GM19468 (cell line): ENCODE data around the gene JHY.

Source experiments
- ATAC-seq: cut with Tn5 transposase; IDR thresholded peaks from one replicate; pipeline ENCODE4 v1.9.1; 2021; ENCODE audit warnings: mild to moderate bottlenecking, moderate library complexity, moderate number of reproducible peaks; ENCODE audit not compliant: unreplicated experiment; ENCODE audit errors: extremely low read depth

JHY gene

DNA sequence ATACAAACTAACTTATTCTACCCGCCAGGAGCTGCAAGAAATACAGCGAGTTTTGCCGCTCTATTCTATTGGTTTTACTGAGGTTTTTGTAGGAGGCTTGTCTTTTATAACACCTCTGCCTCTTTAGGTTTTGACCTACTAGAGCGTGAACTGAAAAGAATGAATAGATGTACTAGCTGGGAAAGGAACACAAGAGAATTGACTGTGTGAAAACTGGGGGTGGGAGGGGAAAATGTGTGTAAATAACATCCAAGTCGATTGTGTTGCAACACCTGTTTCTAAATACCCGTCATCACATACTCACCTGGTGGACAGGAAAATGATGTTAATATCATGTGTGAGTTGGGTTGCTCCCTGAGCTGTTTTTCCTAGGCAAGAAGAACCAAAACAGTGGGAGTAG is 12.9 kb upstream of the JHY start:
- no peak for ATAC-seq

DNA sequence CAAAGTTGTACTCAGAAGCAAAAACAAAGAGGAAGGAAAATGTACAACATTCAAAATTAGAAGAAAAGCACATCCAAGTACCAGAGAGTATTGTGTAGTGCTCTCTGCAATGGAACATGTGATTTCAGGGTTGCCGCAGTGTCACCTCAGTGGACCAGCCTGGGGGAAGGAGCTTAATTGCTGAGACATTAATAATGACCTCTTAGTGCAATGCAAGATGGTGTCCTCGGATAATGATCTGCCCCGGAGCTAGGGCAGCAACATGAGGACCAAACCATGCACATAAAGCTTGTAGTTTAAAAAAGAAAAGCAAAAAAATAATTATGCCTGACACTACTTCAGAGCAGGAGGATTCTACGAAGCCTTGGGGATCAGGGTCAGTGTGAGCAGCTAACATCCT is 11.3 kb upstream of the JHY start:
- ATAC-seq: no peak

DNA sequence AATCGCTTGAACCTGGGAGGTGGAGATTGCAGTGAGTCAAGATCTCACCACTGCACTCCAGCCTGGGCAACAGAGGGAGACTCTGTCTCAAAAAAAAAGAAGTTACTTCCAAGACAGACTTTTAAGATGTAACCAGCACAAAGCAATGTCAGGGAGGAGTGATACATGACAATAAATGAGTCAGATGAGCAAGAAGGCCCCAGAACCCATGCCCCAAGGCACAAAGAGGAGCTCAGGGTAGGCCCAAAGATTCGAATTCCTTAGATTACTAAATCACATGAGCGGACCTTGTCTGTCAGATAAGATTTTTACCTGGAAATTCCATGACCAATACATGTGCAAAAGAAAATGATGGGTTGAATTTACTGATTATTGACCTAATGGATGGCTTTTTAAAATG is 10.5 kb upstream of the JHY start:
- no peak for ATAC-seq

DNA sequence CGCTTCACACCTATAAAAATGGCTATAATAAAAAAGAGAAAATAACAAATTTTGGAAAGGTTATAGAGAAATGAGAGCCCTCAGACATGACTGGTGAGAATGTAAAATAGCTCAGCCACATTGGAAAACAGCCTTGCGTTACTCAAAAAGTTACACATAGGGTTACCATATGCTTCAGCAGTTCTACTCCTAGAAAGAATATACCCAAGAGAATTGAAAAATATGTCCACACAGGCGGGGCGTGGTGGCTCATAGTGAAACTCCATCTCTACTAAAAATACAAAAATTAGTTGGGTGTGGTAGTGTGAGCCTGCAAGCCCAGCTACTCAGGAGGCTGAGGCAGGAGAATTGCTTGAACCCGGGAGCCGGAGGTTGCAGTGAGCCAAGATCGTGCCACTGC is 7.6 kb upstream of the JHY start:
- ATAC-seq: no peak

DNA sequence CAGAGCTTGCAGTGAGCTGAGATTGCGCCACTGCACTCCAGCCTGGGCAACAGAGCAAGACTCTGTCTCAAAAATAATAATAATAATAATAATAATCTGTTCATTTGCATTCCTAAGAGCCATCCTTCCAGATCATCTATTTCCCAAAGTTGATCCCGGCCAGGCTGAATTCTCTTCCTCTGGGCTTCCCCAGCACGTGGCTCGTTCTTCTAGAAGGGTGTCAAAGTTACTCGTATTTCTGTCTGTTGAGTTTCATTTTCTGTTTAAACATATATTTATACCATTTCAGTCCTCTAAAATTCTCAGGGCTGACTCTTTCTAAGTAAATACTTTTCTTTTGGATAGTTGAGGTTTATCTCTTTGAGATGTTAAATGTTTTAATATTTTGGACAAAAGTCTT is 4.8 kb upstream of the JHY start:
- ATAC-seq: no peak

DNA sequence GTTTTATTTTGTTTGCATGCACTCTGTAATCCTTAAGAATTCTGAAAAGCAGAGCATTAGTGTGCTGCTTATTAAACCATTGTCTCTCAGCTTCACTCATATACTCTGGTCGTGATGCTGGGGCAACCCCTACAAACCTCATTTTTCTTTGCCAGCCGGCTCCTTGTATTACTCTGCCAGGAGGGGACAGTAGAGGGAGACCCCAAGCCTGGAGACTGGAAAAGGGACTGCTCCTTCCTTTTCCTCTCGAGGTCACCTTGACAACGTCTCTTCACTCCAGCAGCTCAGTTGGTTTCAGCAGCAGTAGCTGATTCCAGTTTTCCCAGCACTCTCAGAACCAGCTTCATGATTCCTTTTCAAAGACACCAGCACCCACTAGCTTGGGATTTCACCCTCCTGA is 2.8 kb upstream of the JHY start:
- ATAC-seq: no peak

DNA sequence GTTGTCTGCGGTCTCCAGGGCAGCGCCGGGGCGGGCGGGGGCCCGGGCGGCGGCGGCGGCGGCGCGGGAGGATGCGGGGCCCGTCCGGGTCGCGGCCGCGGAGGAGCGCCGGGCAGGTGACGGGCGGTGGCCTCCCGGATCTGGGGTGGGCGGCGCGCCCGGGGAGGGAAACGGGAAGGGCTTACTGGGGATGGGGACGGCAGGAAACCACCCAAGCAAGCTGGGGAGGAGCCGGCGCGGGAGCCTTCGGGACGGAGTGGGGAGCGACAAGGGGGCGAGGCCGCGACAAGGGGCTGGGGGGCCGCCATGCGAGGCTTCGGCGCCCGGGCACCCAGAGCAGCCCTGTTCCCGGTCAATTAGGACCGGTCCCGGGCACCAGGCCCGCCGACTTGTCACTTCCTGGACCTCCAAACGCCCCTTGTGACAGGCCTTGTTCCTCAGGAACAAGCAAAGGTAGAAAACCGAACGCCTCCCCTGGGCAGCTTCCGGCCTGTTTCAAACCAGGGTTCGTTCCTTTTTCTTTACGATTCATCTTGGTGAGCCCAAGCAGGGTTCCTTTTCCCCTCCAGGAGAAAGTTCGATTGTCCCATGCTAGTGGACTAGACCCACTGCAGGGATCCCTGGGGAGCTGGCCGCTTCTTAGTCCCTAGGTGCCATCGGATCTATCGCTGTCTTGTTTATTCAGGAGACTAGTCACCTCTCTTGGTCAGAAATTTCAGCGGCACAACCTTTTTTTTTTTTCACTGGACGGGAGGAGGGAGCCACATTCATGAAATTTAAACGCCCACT is 492 bp downstream of the JHY start:
- no peak for ATAC-seq

DNA sequence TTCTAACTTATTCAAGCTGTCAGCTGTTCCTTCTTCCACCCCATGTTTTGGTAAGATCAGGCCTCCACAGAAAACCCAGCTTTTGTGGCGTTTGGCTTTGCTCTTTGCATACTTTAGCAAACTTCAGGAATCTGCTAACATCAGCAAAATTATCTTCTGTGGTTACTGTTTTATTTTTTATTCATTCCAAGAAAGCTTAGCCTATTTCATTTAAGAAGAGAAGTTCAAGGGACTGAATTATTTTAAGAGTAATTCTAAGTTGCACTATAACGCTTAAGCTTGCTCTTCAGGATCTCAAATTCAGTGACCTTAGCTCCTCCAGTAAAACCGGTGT is 1.1 kb downstream of the JHY start:
- no peak for ATAC-seq

DNA sequence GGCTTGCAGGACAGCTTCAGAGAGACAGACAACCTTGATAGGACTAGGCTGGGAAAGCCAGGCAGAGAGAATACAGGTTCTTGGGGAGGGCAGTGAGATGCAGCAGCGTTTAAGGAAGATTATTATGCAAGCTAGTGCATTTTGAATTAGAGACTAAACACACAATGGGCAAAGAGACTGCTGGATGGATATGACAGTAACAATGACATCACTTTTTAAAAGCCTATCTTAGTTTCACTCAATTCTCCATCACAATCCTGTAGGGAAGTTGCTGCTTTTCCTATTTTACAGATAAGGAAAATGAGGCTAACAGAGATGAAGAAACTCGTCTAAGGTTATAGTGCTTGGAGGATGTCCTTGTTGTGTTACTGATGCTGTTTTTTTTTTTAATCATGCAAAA is 5.6 kb downstream of the JHY start:
- no peak for ATAC-seq

DNA sequence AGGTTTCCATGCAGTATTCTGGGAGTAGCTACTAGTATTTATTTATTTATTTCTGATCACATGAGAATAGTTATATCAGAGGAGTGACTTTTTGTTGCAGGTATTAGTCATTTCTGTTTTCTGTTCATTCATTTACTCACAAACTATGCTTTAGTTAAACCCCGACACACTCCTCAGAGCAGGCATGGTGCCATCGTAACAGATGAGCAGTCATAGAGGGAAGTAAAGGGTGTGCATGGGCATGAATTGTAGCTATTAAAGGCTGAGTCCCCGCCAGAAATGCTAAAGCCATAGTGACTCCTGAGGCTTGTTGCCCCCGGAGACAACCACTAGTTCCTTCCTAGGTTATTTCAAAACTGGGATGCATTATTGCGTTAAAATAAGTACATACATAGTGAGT is 10.6 kb downstream of the JHY start:
- peak; percentile 58 for ATAC-seq

DNA sequence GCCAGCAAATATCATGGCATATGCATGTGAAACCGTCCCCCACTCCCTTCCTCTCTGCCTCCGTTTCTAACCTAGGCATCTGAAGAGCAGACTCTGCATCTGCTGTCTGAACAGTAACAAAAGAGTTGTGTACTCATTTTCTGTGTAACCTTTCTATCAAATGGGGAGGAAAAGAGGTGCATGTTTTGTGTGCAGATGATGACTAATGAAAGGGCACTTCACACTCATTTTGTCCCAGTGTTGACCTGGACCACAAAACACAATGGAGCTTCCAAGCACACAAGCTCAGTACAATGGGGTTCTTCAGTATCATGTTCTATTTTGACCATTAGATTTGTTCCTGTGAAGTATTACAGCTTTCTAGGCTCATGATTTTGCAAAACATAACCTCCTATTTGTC is 13.0 kb downstream of the JHY start:
- ATAC-seq: no peak

DNA sequence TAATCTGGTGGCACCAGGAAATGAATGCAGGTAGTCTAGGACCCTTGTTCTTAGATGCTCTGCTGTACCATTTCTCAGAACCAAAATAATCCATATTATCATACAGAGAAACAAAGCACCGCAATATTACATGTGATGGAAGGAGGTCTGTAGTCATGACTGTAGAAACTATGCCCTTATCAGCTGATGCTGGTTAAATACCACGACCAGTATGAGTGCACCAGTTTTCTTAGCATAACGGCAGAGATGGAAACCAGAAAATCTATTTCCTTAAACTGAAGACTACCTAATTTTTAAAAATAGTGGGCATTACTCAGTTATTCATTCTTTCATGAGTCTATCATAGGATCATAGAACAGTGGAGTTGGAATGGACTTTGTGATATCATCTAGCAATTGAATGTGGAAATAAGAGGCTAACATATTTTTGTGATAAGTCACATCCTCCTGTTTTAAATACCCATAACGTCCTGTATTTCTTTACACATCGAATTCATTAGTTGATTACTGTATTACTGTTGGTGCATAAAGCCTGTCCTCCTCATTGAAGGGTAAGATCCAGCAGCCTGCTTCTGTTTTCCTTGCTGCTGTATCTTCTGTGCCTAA is 15.1 kb downstream of the JHY start:
- no peak for ATAC-seq

DNA sequence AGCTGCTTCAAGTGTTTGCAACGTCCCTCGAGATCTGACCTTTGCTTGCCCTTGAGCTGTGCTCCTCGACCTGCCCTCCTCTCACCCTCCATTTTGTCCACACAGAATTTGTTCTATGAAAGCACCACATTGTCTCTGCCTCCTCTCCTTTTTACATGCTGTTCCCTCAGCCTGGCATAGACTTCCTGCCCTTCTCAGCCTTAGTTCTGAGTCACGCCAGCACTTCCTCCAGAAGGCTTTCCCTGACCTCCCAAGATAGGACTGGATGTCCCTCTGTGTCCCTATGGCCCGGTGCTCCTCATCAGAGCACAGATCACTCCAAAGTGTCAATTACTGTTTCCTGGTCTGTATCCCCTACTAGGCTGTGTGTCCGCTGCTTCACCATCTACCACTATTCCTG is 16.2 kb downstream of the JHY start:
- ATAC-seq: no peak

DNA sequence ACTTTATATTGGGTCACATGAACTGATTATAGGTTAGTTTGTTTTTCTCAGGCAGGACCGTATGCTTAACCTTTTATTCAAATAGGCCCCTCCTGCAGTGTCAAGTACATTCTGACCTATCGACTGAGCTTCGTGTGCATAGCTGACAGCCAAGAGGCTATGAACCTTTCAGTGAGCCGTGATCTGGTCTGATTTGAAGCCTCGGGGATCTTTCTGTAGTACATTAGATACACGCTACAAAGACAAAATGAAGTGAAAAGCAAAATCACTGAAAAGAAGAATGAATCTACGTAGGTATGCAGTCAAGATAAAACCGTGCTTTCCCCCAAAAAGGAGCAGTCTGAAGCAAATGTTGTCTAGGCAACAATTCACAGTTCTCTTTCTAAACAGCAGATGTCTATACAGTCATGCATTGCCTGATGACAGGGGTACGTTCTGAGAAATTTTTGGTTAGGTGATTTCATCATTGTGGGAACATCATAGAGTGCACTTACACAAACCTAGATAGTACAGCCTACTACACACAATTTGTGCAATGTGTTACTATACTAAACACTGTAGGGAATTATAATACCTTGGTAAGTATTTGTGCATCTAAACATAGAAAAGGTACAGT is 18.1 kb downstream of the JHY start:
- no peak for ATAC-seq

DNA sequence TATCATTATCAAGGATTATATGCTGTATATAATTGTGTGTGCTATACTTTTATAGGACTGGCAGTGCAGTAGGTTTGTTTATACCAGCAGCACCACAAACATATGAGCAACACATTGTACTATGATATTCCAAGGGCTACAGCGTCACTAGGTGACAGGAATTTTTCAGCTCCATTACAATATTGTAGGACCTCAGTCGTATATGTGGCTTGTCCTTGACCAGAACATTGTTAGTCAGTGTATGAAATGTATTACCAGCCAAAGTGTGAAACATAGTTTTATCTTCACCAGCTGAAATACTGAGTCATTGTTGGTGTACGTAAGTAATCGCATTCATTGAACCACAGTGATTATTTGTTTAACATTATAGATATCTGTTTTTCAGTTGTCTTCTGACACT is 20.4 kb downstream of the JHY start:
- no peak for ATAC-seq

DNA sequence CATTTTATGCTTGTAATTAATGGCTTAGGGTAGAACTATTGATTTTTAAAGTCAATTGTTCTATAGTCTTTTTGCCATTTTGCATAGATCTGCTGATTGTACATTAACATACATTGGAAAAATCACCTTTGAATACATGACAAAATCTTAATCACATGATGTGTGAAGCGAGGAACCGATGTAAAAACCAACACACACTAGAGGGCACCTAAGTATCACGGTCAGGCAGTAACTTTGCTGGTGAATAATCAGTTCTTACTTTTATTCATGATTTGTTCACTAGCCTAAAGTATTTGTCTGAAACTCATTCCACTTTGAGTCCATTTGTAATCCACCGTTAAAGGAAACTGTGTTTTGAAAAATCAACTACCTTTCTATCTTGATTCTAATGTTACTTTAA is 28.2 kb downstream of the JHY start:
- no peak for ATAC-seq

DNA sequence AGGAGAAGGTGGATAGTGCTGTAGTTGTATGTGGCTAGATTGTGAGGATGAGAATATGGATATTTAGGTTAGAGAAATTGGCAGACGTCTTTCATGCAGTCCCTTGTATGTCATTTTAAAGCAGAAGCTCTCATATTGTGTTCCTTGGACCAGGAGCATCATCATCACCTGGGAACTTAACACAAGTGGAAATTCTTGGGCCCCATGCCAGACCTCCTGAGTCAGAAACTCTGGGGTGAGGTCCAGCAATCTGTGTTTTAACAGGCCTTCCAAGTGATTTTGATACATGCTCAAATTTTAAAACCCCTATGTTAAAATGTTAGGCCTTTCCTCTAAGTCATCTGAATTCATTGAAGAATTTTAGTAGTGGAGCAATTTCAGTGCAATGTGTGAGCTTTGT is 34.8 kb downstream of the JHY start:
- ATAC-seq: no peak

DNA sequence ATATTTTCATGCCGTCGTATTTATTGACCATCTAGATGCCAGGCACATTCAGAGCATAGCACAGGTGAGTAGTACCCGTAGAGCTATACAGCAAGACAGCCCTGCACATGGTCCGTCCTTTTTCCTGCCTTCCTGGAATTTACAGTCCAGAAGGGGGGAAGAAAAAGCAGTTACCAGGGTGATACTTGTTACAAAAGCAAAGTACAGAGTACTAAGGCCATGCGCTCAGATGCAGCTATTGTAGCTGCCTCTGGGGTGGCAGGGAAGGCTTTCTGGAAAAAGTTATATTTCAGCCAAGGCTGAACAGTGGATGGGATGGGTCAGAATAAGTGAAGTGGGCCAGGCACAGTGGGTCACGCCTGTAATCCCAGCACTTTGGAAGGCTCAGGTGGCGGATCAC is 36.2 kb downstream of the JHY start:
- ATAC-seq: no peak

DNA sequence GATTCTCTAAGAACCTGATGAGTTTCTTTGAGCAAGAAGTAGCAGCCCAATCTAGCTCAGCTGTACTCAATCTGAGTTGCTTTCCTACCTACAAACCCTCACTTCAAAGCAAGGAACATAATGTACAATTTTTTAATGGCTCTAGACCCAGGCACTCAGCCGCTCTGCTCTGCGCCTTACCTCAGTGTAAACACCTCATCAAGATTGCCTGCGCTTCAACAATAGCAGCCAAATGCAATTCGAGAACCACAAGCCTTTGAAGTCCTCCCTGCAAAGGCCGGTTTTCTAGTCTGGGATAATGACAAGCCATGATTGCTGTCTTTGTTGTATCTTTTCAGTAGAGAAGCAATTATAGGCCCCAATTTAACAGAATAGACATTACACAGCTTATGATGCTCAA is 38.0 kb downstream of the JHY start:
- ATAC-seq: no peak

DNA sequence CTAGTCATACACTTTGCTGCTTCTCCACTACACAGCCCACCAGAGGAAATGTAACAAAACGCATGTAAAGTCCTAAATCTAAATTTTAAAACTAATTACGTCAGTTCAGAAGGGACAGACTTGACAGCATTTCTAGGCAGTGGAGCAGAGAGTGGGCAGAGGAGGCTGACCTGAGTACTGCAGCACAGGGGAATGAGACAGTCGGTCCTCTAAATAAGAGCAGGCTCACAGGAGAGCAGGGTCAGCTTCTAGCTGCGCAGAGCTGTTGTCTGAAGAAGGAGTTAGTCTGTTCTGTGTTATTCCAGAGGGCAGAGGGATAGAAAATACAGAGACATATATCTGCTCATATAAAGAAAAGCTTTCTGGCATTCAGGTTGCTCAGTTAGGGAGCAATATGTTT is 40.3 kb downstream of the JHY start:
- ATAC-seq: no peak

DNA sequence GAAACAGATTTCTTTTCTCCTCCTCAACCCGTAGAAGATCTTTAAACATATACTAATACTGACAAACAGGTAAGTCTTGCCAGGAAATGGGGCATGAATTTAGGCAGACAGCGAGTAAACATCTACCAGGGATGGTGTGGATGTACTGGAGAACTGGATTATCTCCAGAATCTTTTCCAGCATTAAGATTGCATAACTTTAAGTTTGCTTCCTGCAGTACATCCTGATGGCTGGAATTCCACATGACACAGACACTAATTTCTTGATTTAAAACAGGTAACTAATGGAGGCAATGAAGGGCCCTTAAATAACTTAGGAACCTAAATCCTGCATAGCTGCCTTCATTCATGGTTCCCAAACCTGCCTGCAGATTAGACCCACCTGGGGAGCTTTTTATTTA is 40.7 kb downstream of the JHY start:
- ATAC-seq: no peak

DNA sequence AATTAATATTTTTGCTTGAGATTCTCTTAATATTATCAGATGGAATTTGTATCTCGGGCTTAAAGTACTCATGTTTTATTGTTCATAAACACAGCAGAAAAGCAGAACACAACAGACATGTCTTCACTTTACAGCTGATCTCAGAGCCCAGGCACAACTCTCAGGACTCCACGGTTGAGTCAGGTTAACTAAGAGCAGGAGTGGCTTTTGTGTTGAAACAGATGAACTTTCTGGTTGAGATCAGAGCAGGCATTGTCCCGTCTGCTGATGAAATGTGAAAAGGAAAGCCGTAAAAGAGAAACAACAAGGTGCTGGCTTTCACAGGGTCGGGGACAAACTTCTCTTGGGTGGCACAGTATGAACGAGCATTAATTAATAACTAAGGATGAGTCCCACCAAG is 49.0 kb downstream of the JHY start:
- no peak for ATAC-seq
